GM10266 (cell line): ENCODE measurements around the gene GNAS.

ENCODE experiments used
- DNase-seq: peaks from one replicate; pipeline ENCODE4 v3.0.0; 2012; ENCODE audit errors: extremely low spot score
- TF ChIP-seq, protein P1 (sequence below): IDR thresholded peaks from 2 replicates; pipeline ENCODE4 v1.5.1; 2012; ENCODE audit warnings: mild to moderate bottlenecking, low read depth; ENCODE audit not compliant: control insufficient read depth, insufficient read depth; ENCODE audit errors: missing control alignments

GNAS gene

DNA sequence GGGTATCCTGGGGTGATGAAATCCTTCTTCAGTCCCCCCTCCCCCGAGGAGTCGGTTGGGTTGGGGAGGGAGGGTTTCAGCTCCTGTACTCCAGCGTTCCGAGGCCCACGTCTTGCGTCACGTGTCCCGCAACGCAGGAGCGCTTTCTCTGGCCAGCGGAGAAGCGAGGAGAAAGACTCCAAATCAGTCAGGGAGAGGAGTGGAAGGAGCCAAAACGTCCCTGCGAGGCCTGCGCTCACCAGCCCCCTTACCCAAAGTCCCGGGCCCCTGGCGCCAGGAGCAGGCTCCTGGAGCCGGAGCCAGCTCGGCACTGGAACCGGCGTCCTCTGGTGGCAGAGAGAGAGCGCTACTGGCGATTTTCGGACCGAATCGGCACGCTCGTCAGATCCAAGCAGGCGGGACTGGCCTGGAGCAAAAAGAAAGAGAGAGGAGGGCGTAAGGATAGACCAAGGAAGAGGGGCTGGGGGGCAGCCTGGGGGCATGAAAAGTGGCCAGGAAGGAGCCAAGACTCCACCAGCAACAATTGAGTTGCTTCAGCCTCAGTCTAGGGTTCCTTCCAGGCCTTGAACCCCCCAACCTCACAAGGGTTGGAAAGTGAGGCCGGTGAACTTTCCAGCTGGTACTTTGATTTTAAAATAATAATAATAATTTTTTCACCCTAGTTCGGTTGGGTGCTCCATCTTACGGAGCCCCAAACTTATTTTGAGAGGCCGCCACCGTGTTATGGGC, at the start of gene GNAS:
TSS of gene GNAS (plus strand) at position 174 of the 729 bp plus-strand sequence.
- DNase-seq: peak; percentile 67
- TF ChIP-seq, protein P1, sequence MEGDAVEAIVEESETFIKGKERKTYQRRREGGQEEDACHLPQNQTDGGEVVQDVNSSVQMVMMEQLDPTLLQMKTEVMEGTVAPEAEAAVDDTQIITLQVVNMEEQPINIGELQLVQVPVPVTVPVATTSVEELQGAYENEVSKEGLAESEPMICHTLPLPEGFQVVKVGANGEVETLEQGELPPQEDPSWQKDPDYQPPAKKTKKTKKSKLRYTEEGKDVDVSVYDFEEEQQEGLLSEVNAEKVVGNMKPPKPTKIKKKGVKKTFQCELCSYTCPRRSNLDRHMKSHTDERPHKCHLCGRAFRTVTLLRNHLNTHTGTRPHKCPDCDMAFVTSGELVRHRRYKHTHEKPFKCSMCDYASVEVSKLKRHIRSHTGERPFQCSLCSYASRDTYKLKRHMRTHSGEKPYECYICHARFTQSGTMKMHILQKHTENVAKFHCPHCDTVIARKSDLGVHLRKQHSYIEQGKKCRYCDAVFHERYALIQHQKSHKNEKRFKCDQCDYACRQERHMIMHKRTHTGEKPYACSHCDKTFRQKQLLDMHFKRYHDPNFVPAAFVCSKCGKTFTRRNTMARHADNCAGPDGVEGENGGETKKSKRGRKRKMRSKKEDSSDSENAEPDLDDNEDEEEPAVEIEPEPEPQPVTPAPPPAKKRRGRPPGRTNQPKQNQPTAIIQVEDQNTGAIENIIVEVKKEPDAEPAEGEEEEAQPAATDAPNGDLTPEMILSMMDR: peak; percentile 50

- no peak for DNase-seq
- TF ChIP-seq, protein P1: no peak
Observed at GRCh38 chr20:58803533-58803932, 49.0 kb upstream of the GNAS start.

DNA sequence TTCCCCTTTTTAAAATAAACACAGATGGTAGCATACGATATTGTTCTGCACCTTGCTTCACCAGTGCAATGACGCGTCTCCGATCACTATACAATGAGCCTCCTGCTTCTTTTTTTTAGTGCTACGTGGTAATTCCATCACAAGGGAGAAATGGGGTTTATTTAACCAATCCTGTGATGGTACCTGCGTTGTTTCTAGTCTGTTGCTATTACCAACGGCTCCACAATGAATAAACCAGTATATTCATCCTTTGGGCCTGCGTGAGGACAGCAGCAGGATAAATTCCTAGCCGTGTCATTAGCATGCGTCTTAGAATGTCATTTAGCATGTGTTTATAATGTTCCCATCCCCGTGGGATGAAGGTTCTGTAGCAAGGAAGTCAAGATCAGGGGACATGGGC, 44.7 kb upstream of the GNAS start:
- no peak for DNase-seq
- TF ChIP-seq, protein P1: no peak

DNA sequence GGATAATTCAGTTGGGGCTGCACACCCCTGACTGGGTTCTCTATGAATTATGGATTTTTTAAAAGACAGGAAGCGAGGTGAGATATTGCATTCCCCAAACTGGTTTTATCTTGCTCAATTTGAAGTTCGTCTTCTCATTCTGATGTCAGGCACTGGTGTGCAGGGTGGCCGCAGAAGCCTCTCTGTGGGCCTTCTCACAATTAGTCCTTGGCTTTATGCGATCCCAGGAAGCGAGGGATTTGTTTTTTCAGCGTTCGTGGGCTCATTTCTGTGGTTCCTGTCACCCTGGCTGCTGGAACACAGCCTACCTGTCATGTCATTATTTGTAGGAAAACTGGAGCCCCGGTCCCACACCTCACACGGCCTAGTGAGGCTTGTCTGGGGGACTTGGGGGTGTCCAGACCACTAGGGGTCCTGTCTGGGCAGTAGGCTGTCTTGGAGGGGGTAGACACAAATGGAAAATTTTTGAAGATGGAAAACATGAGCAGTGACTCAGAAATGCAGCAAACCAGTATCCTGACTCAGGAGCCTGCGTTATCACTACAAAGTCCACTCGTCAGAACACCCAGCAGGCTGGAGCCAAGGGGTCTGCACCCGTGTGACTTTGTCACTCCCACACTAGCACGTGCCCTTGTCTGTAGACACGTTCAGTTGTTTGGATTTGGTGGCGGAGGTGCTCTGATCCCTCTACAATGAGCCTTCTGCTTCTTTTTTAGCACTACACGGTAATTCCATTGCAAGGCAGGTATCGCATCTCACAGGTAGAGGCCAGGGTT, 44.1 kb upstream of the GNAS start:
- TF ChIP-seq, protein P1: no peak
- DNase-seq: no peak

DNA sequence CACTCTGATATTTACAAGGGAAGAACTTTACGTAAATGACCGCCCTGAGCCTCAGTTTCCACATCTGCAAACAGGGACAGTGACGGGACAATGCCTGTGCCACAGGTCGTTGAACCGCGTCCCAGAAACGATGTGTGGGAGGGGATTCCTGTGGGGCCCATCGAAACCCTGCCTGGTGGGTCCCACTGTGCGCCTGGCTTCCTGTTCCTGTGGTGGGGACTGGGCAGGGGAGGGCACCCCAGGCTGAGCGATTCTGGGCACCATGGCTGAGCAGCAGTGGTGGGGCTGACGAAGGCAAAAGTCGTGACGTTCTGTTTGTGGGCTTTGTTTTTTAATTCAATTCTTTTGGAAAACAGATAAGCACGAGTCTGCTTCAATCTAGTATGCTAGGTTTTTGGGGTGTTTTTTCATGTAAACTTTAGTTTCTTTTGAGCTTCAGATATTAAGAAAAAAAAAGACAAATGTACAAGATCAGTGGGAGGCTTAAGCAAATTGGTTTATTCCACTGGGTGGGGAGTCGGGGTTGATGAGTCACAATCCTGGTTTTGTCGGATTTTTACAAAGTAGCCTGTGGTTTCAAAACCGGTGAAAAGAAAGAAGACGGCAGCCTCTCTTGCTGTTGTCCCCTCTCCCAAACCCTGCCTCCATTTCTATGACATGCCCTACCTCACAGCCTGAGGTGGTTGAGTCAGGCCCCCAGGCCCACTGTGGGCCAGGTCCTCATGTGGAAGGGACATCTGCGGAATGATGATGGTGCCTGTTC, 42.2 kb upstream of the GNAS start:
- TF ChIP-seq, protein P1: no peak
- DNase-seq: no peak

DNA sequence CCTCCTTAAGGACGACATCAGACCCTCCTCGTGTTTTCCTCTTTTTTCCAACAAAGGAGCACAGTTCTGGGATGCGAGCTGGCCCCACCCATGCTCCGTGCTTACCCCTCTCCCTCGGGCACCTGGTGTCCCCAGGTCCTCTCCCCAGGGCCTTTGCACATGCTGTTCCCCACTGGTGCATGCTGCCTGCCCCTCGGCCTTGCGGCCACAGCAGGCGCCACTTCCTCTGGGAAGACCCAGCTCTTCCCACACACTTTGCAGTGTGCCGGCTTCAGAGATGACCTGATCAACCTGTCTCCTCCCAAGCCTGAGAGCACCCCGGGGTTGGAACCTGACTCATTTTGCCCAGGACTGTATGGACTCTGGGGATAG, 41.7 kb upstream of the GNAS start:
- no peak for DNase-seq
- TF ChIP-seq, protein P1: no peak
